CD14-positive monocyte (primary cell): ENCODE data around the gene TCEAL5. TPM values are rescaled to one million over a fixed set of nuclear protein-coding genes. Genes with fewer than 3 reads are reported as not detected.

ENCODE experiments used
- DNase-seq, 3 donors: peaks; one replicate each; pipeline ENCODE4 v3.0.0-alpha.2; 2011 to 2022
- H2AFZ ChIP-seq: 2 replicates; pipeline ENCODE4 v1.6.0; 2012; ENCODE audit warnings: mild to moderate bottlenecking, low read depth, low read length, inconsistent platforms; ENCODE audit not compliant: insufficient read depth, poor library complexity, severe bottlenecking
- H3K27ac ChIP-seq, 2 donors: 1 replicate in 1 of 2; 2 replicates in 1 of 2; pipeline ENCODE4 v1.5.1; 2012 to 2013; ENCODE audit warnings: low read length in 2 of 2, control low read depth in 1 of 2, inconsistent platforms in 1 of 2, low read depth in 1 of 2, mild to moderate bottlenecking in 1 of 2
- H3K27me3 ChIP-seq, 2 donors: one replicate each; pipeline versions ENCODE4 v1.6.0 to v1.6.1; 2011 to 2013; ENCODE audit warnings: low read length in 2 of 2; ENCODE audit not compliant: control insufficient read depth in 2 of 2, insufficient read depth in 2 of 2
- H3K36me3 ChIP-seq, 2 donors: replicated peaks in 1 of 2; 1 replicate in 1 of 2; 2 replicates in 1 of 2; pipeline versions ENCODE4 v1.5.1 to v1.6.1; 2012 to 2013; ENCODE audit warnings: low read length in 2 of 2, control low read depth in 1 of 2, inconsistent platforms in 1 of 2, mild to moderate bottlenecking in 1 of 2; ENCODE audit not compliant: insufficient read depth in 2 of 2, control insufficient read depth in 1 of 2
- H3K4me1 ChIP-seq, 2 donors: 1 replicate in 1 of 2; 2 replicates in 1 of 2; pipeline versions ENCODE4 v1.5.1 to v1.6.1; 2012 to 2013; ENCODE audit warnings: low read length in 2 of 2, control low read depth in 1 of 2, inconsistent platforms in 1 of 2, mild to moderate bottlenecking in 1 of 2, moderate library complexity in 1 of 2; ENCODE audit not compliant: insufficient read depth in 2 of 2, control insufficient read depth in 1 of 2
- H3K4me2 ChIP-seq: replicated peaks from 2 replicates; pipeline ENCODE3; 2012; ENCODE audit warnings: low read length, moderate library complexity, mild to moderate bottlenecking; ENCODE audit not compliant: poor library complexity, severe bottlenecking; ENCODE audit errors: extremely low read depth
- H3K4me3 ChIP-seq, 3 experiments: fragments of 200-600 bp in 1 of 3; sonication (generic) in 1 of 3; replicated peaks in 1 of 3; 1 replicate in 2 of 3; 2 replicates in 1 of 3; pipeline ENCODE4 v1.5.1; 2011 to 2013; ENCODE audit warnings: low read length in 3 of 3, mild to moderate bottlenecking in 3 of 3, control low read depth in 2 of 3, low read depth in 2 of 3, inconsistent platforms in 1 of 3, moderate library complexity in 1 of 3
- H3K79me2 ChIP-seq: 2 replicates; pipeline ENCODE4 v1.6.0; 2012; ENCODE audit warnings: mild to moderate bottlenecking, control low read depth, inconsistent platforms, low read length, moderate library complexity; ENCODE audit not compliant: insufficient read depth
- H3K9ac ChIP-seq: 2 replicates; pipeline ENCODE4 v1.6.0; 2017; ENCODE audit warnings: low read length, mild to moderate bottlenecking; ENCODE audit not compliant: insufficient read depth, poor library complexity, severe bottlenecking
- H3K9me3 ChIP-seq, 2 donors: replicated peaks in 1 of 2; 1 replicate in 1 of 2; 2 replicates in 1 of 2; pipeline versions ENCODE4 v1.5.1 to v1.6.1; 2012 to 2013; ENCODE audit warnings: low read length in 2 of 2, control low read depth in 1 of 2; ENCODE audit not compliant: control insufficient read depth in 1 of 2, insufficient read depth in 1 of 2
- H4K20me1 ChIP-seq: 2 replicates; pipeline ENCODE4 v1.6.0; 2012; ENCODE audit warnings: mild to moderate bottlenecking, low read length, control low read depth, moderate library complexity; ENCODE audit not compliant: insufficient read depth
- H3K27ac Mint-ChIP-seq, 7 donors: one replicate each; pipeline ENCODE4 v1.8.0; 2020; ENCODE audit warnings: mild to moderate bottlenecking in 7 of 7, mixed read lengths in 7 of 7, moderate library complexity in 6 of 7, inconsistent platforms in 2 of 7
- H3K27me3 Mint-ChIP-seq, 3 donors: one replicate each; pipeline ENCODE4 v1.8.0; 2021 to 2022; ENCODE audit warnings: low read depth in 3 of 3, mild to moderate bottlenecking in 3 of 3, mixed read lengths in 3 of 3, moderate library complexity in 3 of 3, inconsistent platforms in 1 of 3
- H3K36me3 Mint-ChIP-seq, 2 donors: one replicate each; pipeline ENCODE4 v1.8.0; 2020; ENCODE audit warnings: mixed read lengths in 2 of 2, inconsistent platforms in 1 of 2, mild to moderate bottlenecking in 1 of 2
- H3K4me1 Mint-ChIP-seq: one replicate; pipeline ENCODE4 v1.8.0; 2020; ENCODE audit warnings: mild to moderate bottlenecking, mixed read lengths
- H3K4me3 Mint-ChIP-seq, 2 donors: one replicate each; pipeline ENCODE4 v1.8.0; 2020; ENCODE audit warnings: mild to moderate bottlenecking in 2 of 2, mixed read lengths in 2 of 2, moderate library complexity in 1 of 2
- H3K9me3 Mint-ChIP-seq, 7 donors: one replicate each; pipeline ENCODE4 v1.8.0; 2020 to 2022; ENCODE audit warnings: mixed read lengths in 7 of 7, mild to moderate bottlenecking in 6 of 7, moderate library complexity in 6 of 7, inconsistent platforms in 2 of 7
- WGBS: methylation state at CpG from one replicate; pipeline ENCODE4 v1.1.5; 2013; ENCODE audit warnings: missing lambda C conversion rate; ENCODE audit not compliant: insufficient coverage; 5-methylcytosine and 5-hydroxymethylcytosine counted together
- intact Hi-C, 2 donors: fragments of 100-400 bp; cut with micrococcal nuclease; formaldehyde crosslinking; loops; one replicate each; pipeline versions ENCODE4 v1.15.0 to v1.15.1; 2023
- polyA plus RNA-seq, 3 donors: library from polyadenylated mRNA; depleted of rRNA in 1 of 3; unstranded in 2 of 3; stranded (reverse) in 1 of 3; fragments of 300-500 nt in 2 of 3; fragments of >200 nt in 1 of 3; fragmentation: Illumina TruSeq in 2 of 3; gene quantifications; 1 replicate in 2 of 3; 2 replicates in 1 of 3; pipeline ENCODE4 v1.2.3, GENCODE V29; 2012 to 2021
- TF ChIP-seq, protein P1 (sequence below): fragments of 200-600 bp; IDR thresholded peaks from one replicate; pipeline ENCODE4 v1.8.0; 2022; ENCODE audit warnings: antibody characterized with exemption, mild to moderate bottlenecking

TCEAL5 gene
- polyA plus RNA-seq, 3 donors = not detected

DNA sequence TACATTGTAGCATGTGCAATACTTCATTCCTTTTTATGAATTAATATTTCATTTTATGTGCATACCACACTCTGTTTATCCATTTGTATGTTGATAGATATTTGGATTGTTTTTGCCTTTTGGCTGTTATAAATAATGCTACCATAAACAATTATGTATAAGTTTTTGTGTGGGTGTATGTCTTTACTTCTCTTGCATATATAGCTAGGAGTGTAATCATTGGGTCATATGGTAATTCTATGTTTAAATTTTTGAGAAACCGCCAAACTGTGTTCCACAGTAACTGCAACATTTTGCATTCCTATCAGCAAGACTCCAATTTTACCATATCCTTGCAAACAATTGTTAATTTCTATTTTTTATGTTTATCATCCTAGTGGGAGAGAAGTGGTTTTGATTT, 3.1 kb upstream of the TCEAL5 start:
- Histone ChIP-seq H3K36me3 (no peaks in the 10 kb centered on the region), H3K27me3 (peaks cover 0 to 12% of the 10 kb centered on the region in 2 donors), H3K79me2 (no peaks in the 10 kb centered on the region), H3K4me3 (no peak overlapping the region), H3K4me1 (peaks cover 0 to 7% of the 10 kb centered on the region in 2 donors), H2AFZ (no peak overlapping the region), H3K27ac (no peak overlapping the region), H3K9ac (no peak overlapping the region), H4K20me1 (no peaks in the 10 kb centered on the region), H3K9me3 (no peaks in the 10 kb centered on the region), H3K4me2 (no peak overlapping the region)
- H3K27me3 Mint-ChIP-seq = peaks cover 18 to 23% (median 23%) of the 10 kb centered on the region in 3 donors
- WGBS = no CpG with 5 or more reads among the region's 1 CpG
- no peak overlapping the region for H3K4me3 Mint-ChIP-seq
- no peaks in the 10 kb centered on the region for H3K36me3 Mint-ChIP-seq
- DNase-seq = no peak
- H3K27ac Mint-ChIP-seq = no peak overlapping the region
- H3K4me1 Mint-ChIP-seq = peaks cover 15% of the 10 kb centered on the region
- peaks cover 0 to 11% (median 4%) of the 10 kb centered on the region in 7 donors for H3K9me3 Mint-ChIP-seq
- TF ChIP-seq, protein P1, sequence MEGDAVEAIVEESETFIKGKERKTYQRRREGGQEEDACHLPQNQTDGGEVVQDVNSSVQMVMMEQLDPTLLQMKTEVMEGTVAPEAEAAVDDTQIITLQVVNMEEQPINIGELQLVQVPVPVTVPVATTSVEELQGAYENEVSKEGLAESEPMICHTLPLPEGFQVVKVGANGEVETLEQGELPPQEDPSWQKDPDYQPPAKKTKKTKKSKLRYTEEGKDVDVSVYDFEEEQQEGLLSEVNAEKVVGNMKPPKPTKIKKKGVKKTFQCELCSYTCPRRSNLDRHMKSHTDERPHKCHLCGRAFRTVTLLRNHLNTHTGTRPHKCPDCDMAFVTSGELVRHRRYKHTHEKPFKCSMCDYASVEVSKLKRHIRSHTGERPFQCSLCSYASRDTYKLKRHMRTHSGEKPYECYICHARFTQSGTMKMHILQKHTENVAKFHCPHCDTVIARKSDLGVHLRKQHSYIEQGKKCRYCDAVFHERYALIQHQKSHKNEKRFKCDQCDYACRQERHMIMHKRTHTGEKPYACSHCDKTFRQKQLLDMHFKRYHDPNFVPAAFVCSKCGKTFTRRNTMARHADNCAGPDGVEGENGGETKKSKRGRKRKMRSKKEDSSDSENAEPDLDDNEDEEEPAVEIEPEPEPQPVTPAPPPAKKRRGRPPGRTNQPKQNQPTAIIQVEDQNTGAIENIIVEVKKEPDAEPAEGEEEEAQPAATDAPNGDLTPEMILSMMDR = no peak
- intact Hi-C loops = no loop called here

DNA sequence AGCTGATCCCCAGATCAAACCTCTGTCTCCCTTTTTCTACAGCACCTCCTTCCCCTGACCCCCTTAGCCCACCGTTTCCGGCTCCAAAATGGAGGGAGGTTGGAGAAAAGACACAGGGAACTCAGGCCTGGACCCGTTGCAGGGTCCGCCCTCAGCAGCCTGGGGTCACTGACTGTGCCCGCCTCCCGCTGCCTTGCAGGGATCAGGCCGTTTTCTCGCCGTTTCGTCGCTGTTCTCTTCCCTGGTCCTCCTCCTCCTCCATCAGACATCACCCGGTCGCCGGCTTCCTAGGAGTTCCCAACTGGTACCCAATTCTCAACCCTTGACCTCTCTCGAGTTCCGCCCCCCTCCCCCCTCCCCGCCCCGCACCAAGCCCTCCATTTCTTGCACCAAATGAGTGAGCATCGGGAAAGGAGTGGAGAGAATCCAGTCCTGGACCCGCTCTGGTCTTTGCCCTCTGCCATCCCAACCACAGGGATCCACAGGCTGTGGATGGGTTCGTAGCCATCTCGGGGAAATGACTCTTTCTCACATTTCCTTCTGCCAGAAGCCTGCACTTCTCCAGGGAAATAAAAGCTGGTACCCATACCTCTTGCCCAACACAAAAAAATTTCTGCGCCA, 493 bp downstream of the TCEAL5 start:
- H3K27ac ChIP-seq = no peak overlapping the region

More for the DNA sequence above, 493 bp downstream of the TCEAL5 start:
- Mint-ChIP-seq H3K4me3 (peak overlapping the region; percentile 12 to 76), H3K4me1 (peaks cover 15% of the 10 kb centered on the region), H3K9me3 (peaks cover 0 to 2% (median 0%) of the 10 kb centered on the region in 7 donors), H3K36me3 (no peaks in the 10 kb centered on the region), H3K27ac (no peak overlapping the region), H3K27me3 (peaks cover 21 to 26% (median 25%) of the 10 kb centered on the region in 3 donors)
- peak overlapping the region; percentile 43 for H2AFZ ChIP-seq
- peaks cover 0 to 7% of the 10 kb centered on the region in 2 donors for H3K4me1 ChIP-seq
- no peak for DNase-seq
- peaks cover 0 to 12% of the 10 kb centered on the region in 2 donors for H3K27me3 ChIP-seq
- no peaks in the 10 kb centered on the region for H3K79me2 ChIP-seq
- peak overlapping the region in 1 of 3 experiments; percentile 9 for H3K4me3 ChIP-seq
- H3K36me3 ChIP-seq = no peaks in the 10 kb centered on the region
- H3K4me2 ChIP-seq = peak overlapping the region; percentile 15
- no peaks in the 10 kb centered on the region for H4K20me1 ChIP-seq
- intact Hi-C loops = no loop called here
- TF ChIP-seq, protein P1 = no peak
- no peaks in the 10 kb centered on the region for H3K9me3 ChIP-seq
- no CpG with 5 or more reads among the region's 23 CpGs for WGBS
- H3K9ac ChIP-seq = no peak overlapping the region
